Hepatocyte (in vitro differentiated cells): Measurements from ENCODE around the gene CAPN8. TPM values are rescaled to one million over a fixed set of nuclear protein-coding genes. Genes with fewer than 3 reads are reported as not detected.

Source experiments
- DNase-seq: peaks from one replicate; pipeline ENCODE4 v3.0.0-alpha.2; 2016; ENCODE audit warnings: low spot score
- H2AFZ ChIP-seq: fragments of 200-600 bp; sonication (generic); 2 replicates; pipeline ENCODE4 v1.6.0; 2016; ENCODE audit warnings: antibody characterized with exemption, mild to moderate bottlenecking
- H3K27ac ChIP-seq: fragments of 200-600 bp; sonication (generic); 2 replicates; pipeline ENCODE4 v1.5.1; 2016; ENCODE audit warnings: mild to moderate bottlenecking
- H3K27me3 ChIP-seq: fragments of 200-600 bp; sonication (generic); 2 replicates; pipeline ENCODE4 v1.6.1; 2016
- H3K36me3 ChIP-seq: fragments of 200-600 bp; sonication (generic); replicated peaks from 2 replicates; pipeline ENCODE4 v1.5.1; 2016; ENCODE audit warnings: low read depth; ENCODE audit not compliant: insufficient read depth
- H3K4me1 ChIP-seq: fragments of 200-600 bp; sonication (generic); 2 replicates; pipeline ENCODE4 v1.5.1; 2016; ENCODE audit warnings: mild to moderate bottlenecking, moderate library complexity; ENCODE audit not compliant: insufficient read depth
- H3K4me2 ChIP-seq: fragments of 200-600 bp; sonication (generic); 2 replicates; pipeline ENCODE4 v1.6.0; 2016
- H3K4me3 ChIP-seq: fragments of 200-600 bp; sonication (generic); 2 replicates; pipeline ENCODE4 v1.5.1; 2016; ENCODE audit warnings: mild to moderate bottlenecking
- H3K79me2 ChIP-seq: fragments of 200-600 bp; sonication (generic); 2 replicates; pipeline ENCODE4 v1.6.0; 2017; ENCODE audit warnings: mild to moderate bottlenecking
- H3K9me2 ChIP-seq: fragments of 200-600 bp; sonication (generic); replicated peaks from 2 replicates; pipeline ENCODE4 v1.6.0; 2017; ENCODE audit warnings: mild to moderate bottlenecking; ENCODE audit not compliant: insufficient read depth
- H3K9me3 ChIP-seq: fragments of 200-600 bp; sonication (generic); 2 replicates; pipeline ENCODE4 v1.5.1; 2016; ENCODE audit warnings: low read depth, mild to moderate bottlenecking
- H4K20me1 ChIP-seq: fragments of 200-600 bp; sonication (generic); 2 replicates; pipeline ENCODE4 v1.6.0; 2016; ENCODE audit warnings: mild to moderate bottlenecking; ENCODE audit not compliant: insufficient read depth, poor library complexity, severe bottlenecking
- CTCF ChIP-seq: fragments of 200-600 bp; sonication (generic); IDR thresholded peaks from 2 replicates; pipeline ENCODE4 v1.5.1; 2016; ENCODE audit warnings: antibody characterized with exemption, mild to moderate bottlenecking; ENCODE audit not compliant: poor library complexity
- EZH2 ChIP-seq: fragments of 200-600 bp; sonication (generic); IDR thresholded peaks from 2 replicates; pipeline ENCODE4 v1.6.1; 2016; ENCODE audit warnings: antibody characterized with exemption, mild to moderate bottlenecking, borderline replicate concordance
- EZH2phosphoT487 ChIP-seq: fragments of 200-600 bp; sonication (generic); IDR thresholded peaks from one replicate; pipeline ENCODE4 v1.6.1; 2018; ENCODE audit warnings: antibody characterized with exemption, mild to moderate bottlenecking, low read depth, moderate library complexity; ENCODE audit not compliant: unreplicated experiment, severe bottlenecking
- WGBS: methylation state at CpG from one replicate; pipeline ENCODE4 v1.1.6; 2016; ENCODE audit warnings: low lambda C conversion rate; ENCODE audit errors: missing lambda C conversion rate; 5-methylcytosine and 5-hydroxymethylcytosine counted together
- polyA plus RNA-seq: library from polyadenylated mRNA; unstranded; fragments of >200 nt; fragmentation: Nextera tagmentation; extraction: Ambion mirVana; gene quantifications from 2 replicates; pipeline ENCODE4 v1.2.1, GENCODE V29; 2016
- total RNA-seq: library from RNA; depleted of rRNA; stranded (reverse); fragments of >200 nt; gene quantifications from 2 replicates; pipeline ENCODE4 v1.2.3, GENCODE V29; 2014

CAPN8 gene
- total and polyA plus RNA-seq, 2 experiments from 2014 or later: 16.4 to 18.0 TPM

DNA sequence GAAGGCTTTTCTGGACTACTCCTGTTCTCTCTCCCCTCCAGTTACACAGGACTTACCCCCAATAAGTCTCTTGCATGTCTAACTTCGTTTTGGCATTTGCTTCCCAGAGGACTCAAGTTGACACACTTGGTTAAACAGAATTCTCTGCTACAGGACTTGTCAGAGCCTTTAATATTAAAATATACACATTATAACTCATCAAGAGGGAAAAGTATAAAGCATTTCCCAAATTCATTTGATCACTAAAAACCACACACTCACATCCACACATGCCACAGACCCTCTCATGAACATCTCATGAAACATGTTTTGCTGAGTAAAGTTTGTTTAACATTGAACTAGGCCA, 38.1 kb upstream of the CAPN8 start:
- Histone ChIP-seq H3K79me2 (no peaks in the 10 kb centered on the region), H4K20me1 (no peaks in the 10 kb centered on the region), H3K4me1 (peaks cover 48% of the 10 kb centered on the region), H3K27ac (no peak overlapping the region), H3K27me3 (no peaks in the 10 kb centered on the region), H3K4me3 (no peak overlapping the region), H3K36me3 (no peaks in the 10 kb centered on the region), H3K9me2 (no peaks in the 10 kb centered on the region), H3K4me2 (no peak overlapping the region), H3K9me3 (no peaks in the 10 kb centered on the region), H2AFZ (no peak overlapping the region)
- TF ChIP-seq CTCF (no peak), EZH2phosphoT487 (no peak), EZH2 (no peak)
- WGBS: 43% methylated on average over 1 of the region's 1 CpG
- DNase-seq: no peak

DNA sequence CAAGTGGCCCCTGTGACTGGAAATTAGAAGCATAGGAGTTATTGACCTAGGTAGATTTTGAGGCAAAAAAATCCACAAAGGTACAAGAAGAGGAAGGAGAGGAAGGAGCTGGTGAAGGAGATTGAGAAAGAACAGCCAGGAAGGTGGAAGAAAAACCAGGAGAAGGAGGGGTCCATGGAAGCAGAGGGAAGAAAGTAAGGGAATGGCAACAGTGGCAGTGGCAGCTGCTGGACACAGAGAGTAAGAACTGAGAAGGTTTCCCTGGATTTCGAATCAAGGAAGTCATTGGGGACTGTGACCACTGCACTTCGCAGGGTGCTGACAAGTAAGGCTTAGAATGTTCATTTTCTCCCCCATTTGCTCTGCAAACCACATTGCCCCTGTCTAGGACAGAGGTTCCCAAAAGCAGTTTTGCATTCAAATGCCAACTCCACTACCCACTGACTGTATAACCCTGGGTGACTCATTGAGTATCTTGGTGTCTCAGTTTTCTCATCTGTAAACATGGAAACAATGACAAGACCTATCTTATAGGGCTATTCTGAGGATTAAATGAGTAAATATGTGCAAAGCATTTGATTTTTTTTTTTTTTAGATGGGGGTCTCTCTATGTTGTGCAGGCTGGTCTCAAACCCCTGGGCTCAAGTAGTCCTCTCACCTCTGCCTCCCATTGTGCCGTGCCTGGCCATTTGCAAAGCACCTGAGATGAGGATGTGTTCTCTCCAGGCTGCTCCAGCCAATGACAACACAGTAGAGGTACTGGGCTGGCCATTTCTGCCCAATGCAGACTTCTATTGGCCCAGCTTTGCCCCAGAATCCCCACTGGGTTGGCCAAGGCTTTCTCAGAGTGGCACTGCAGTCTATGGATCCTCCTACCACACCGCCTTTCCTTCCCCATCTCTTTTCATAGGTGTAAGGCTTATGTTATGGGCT, 37.5 kb upstream of the CAPN8 start:
- Histone ChIP-seq H3K79me2 (no peaks in the 10 kb centered on the region), H3K27me3 (no peaks in the 10 kb centered on the region), H3K4me2 (no peak overlapping the region), H3K9me2 (no peaks in the 10 kb centered on the region), H3K36me3 (no peaks in the 10 kb centered on the region), H3K4me3 (no peak overlapping the region), H2AFZ (no peak overlapping the region), H4K20me1 (no peaks in the 10 kb centered on the region), H3K9me3 (no peaks in the 10 kb centered on the region), H3K4me1 (peaks cover 42% of the 10 kb centered on the region), H3K27ac (peak overlapping the region; percentile 45)
- TF ChIP-seq CTCF (no peak), EZH2phosphoT487 (no peak), EZH2 (no peak)
- 91% methylated on average over 4 of the region's 4 CpGs for WGBS
- no peak for DNase-seq

DNA sequence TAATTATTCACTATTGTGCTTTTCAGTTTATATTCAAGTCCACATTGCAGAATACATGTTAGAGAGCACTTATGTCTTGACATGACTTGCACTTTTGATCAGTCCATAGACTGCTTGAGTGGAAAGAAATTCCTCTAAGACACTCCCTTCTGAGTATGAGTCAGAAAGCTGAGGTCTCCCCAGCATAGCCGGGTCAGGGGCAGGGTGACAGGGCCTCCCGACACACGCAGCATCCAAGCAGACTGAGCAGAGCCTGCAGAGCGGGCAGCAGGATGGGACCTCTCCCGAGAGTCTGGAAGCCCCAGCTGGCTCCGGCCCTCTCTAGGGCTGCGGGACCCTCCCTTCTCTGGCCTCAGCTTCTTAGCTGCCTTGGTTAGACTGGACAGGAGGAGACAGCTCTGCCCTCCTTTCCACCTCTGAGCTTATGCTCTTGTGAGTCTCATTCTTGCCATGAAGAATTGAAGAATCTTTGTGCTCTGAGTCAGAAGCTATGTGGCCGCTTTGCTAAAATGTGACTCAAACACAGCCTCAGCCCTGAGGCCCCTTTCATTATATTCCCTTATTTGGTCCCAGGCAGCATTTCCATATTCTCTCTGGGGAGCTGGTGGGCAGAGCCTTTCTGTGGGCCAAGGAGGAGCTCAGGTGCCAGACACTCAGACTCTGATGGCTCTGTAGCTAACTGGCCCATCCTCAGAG, 35.6 kb upstream of the CAPN8 start:
- Histone ChIP-seq H4K20me1 (no peaks in the 10 kb centered on the region), H2AFZ (no peak overlapping the region), H3K4me1 (peaks cover 27% of the 10 kb centered on the region), H3K79me2 (no peaks in the 10 kb centered on the region), H3K27me3 (no peaks in the 10 kb centered on the region), H3K9me3 (no peaks in the 10 kb centered on the region), H3K4me2 (peak overlapping the region; percentile 61), H3K4me3 (no peak overlapping the region), H3K36me3 (no peaks in the 10 kb centered on the region), H3K27ac (peak overlapping the region; percentile 98), H3K9me2 (no peaks in the 10 kb centered on the region)
- WGBS: 26% methylated on average over 8 of the region's 8 CpGs
- TF ChIP-seq EZH2phosphoT487 (no peak), CTCF (no peak), EZH2 (no peak)
- peak; percentile 85 for DNase-seq
